MCF 10A (cell line): ENCODE measurements around the gene PPFIBP1. TPM values are rescaled to one million over a fixed set of nuclear protein-coding genes. Genes with fewer than 3 reads are reported as not detected.
"Not testable (repeated sequence)": the region's sequence is repeated elsewhere in the genome, so short reads cannot be mapped to it uniquely, and the experiment has no call there.

Experiments used
- BruUV-seq: library from RNA; stranded (reverse); fragments of 400-500 nt; replicated peaks from 2 replicates; lab custom pipeline; 2021; lab: Mats Ljungman, UMichigan
- CTCF ChIA-PET: fragments of 300-600 bp; sonication (Branson Sonifier 250); formaldehyde crosslinking; extraction: SDS; loops from one replicate; lab custom pipeline; 2021; ENCODE audit warnings: antibody characterized with exemption, inconsistent platforms; lab: Yijun Ruan, JAX
- POLR2A ChIA-PET: fragments of 300-600, 350-650 bp; sonication (Branson Sonifier 250); formaldehyde crosslinking; extraction: SDS; loops from one replicate; lab custom pipeline; 2020; ENCODE audit warnings: antibody characterized with exemption, inconsistent platforms; lab: Yijun Ruan, JAX
- DNase-seq: peaks from one replicate; pipeline ENCODE4 v3.0.0-alpha.2; 2018; ENCODE audit not compliant: unreplicated experiment
- H3K27ac Mint-ChIP-seq: one replicate; pipeline ENCODE4 v1.8.0; 2022; ENCODE audit warnings: mild to moderate bottlenecking, low read depth, mixed read lengths; ENCODE audit not compliant: unreplicated experiment
- H3K27me3 Mint-ChIP-seq: one replicate; pipeline ENCODE4 v1.8.0; 2022; ENCODE audit warnings: mixed read lengths; ENCODE audit not compliant: insufficient read depth, unreplicated experiment
- H3K36me3 Mint-ChIP-seq: one replicate; pipeline ENCODE4 v1.8.0; 2022; ENCODE audit warnings: mild to moderate bottlenecking, moderate library complexity, mixed read lengths; ENCODE audit not compliant: insufficient read depth, unreplicated experiment
- H3K4me1 Mint-ChIP-seq: one replicate; pipeline ENCODE4 v1.8.0; 2022; ENCODE audit warnings: mixed read lengths; ENCODE audit not compliant: insufficient read depth, unreplicated experiment
- H3K4me3 Mint-ChIP-seq: one replicate; pipeline ENCODE4 v1.8.0; 2022; ENCODE audit warnings: mild to moderate bottlenecking, moderate library complexity, mixed read lengths; ENCODE audit not compliant: unreplicated experiment
- H3K9me3 Mint-ChIP-seq: one replicate; pipeline ENCODE4 v1.8.0; 2022; ENCODE audit warnings: mixed read lengths; ENCODE audit not compliant: unreplicated experiment
- intact Hi-C: fragments of 100-400 bp; cut with micrococcal nuclease; formaldehyde crosslinking; loops from 2 replicates; pipeline ENCODE4 v1.14.1; 2022
- total RNA-seq: library from RNA; stranded (reverse); gene quantifications from 2 replicates; pipeline ENCODE4 v1.2.3, GENCODE V29; 2022
- TF ChIP-seq, protein P1 (sequence below): fragments of 200-600 bp; IDR thresholded peaks from one replicate; pipeline ENCODE4 v1.8.0; 2022; ENCODE audit warnings: antibody characterized with exemption, mild to moderate bottlenecking; ENCODE audit not compliant: unreplicated experiment

PPFIBP1 gene
- total RNA-seq, 1 experiment from 2014 or later: 82.6 TPM

DNA sequence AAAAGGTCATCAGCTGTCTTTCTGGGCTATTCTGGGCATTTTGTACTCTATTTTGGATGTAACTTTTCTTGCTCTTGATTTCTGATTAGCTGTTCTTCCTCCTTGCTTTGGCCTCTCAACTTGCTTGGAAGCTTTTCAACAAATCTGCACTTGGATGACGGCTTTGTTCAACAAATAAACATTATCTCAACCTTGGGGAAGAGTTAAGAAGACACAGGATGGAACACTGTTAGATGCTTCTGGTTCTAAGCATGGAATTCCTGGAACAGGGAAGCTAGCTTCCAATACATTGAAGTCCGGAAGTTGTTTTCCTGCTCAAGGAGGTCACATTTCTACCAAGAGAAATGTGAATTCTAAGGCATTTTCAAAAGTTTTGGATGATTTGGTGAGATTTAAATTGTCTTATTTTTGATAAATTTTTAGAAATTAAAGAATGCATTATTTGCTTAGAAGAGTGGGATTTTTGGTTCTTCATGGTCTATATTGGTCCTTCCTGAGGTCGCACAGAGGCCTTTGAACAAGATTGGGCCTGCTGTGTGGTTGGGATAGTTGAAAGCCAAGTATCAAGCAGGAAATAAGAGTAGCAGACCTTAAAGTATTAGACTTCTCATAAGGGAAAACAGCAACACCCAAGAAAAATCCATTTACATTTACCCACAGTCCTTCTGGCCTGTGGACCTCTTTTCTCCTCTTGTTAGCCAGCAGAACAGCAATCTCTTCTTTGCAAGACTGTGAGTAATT is 59.2 kb downstream of the PPFIBP1 start:
- Mint-ChIP-seq H3K4me1 (peaks cover 52% of the 10 kb centered on the region), H3K27me3 (no peaks in the 10 kb centered on the region), H3K9me3 (no peaks in the 10 kb centered on the region), H3K4me3 (no peak overlapping the region), H3K36me3 (peaks cover 4% of the 10 kb centered on the region), H3K27ac (peak overlapping the region; percentile 65)
- intact Hi-C loops: no loop called here
- BruUV-seq: no TSS peak
- ChIA-PET POLR2A (interaction anchor here (0.9 to 1.2 kb wide), 3 partner anchors 10 to 59 kb away, joined by 3 to 5 read pairs (median 4); partner anchors contain the start of gene PPFIBP1), CTCF (interaction anchor here (1.1 kb wide), 1 partner anchor 34 kb away, joined by 3 read pairs; no protein-coding TSS in a partner anchor)
- TF ChIP-seq, protein P1, sequence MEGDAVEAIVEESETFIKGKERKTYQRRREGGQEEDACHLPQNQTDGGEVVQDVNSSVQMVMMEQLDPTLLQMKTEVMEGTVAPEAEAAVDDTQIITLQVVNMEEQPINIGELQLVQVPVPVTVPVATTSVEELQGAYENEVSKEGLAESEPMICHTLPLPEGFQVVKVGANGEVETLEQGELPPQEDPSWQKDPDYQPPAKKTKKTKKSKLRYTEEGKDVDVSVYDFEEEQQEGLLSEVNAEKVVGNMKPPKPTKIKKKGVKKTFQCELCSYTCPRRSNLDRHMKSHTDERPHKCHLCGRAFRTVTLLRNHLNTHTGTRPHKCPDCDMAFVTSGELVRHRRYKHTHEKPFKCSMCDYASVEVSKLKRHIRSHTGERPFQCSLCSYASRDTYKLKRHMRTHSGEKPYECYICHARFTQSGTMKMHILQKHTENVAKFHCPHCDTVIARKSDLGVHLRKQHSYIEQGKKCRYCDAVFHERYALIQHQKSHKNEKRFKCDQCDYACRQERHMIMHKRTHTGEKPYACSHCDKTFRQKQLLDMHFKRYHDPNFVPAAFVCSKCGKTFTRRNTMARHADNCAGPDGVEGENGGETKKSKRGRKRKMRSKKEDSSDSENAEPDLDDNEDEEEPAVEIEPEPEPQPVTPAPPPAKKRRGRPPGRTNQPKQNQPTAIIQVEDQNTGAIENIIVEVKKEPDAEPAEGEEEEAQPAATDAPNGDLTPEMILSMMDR: no peak
- no peak for DNase-seq

- TF ChIP-seq, protein P1: no peak
- no TSS peak for BruUV-seq
- Mint-ChIP-seq H3K36me3 (peaks cover 3% of the 10 kb centered on the region), H3K27ac (peak overlapping the region; percentile 65), H3K4me1 (peaks cover 60% of the 10 kb centered on the region), H3K4me3 (no peak overlapping the region), H3K9me3 (no peaks in the 10 kb centered on the region), H3K27me3 (no peaks in the 10 kb centered on the region)
- DNase-seq: no peak
- intact Hi-C loops: no loop called here
- ChIA-PET POLR2A (no interaction called here), CTCF (no interaction called here)
Observed at GRCh38 chr12:27583981-27584380, 60.0 kb downstream of the PPFIBP1 start.

- CTCF ChIA-PET: interaction anchor here (0.6 kb wide), 1 partner anchor 42 kb away, joined by 4 read pairs; no protein-coding TSS in a partner anchor
- H3K27ac Mint-ChIP-seq: peak overlapping the region; percentile 10
- peaks cover 65% of the 10 kb centered on the region for H3K4me1 Mint-ChIP-seq
- H3K36me3 Mint-ChIP-seq: no peaks in the 10 kb centered on the region
- no peaks in the 10 kb centered on the region for H3K27me3 Mint-ChIP-seq
- no TSS peak for BruUV-seq
- intact Hi-C loops: no loop called here
- H3K4me3 Mint-ChIP-seq: no peak overlapping the region
- TF ChIP-seq, protein P1: no peak
- POLR2A ChIA-PET: interaction anchor here (0.6 to 1.6 kb wide), 3 partner anchors 12 to 61 kb away, joined by 3 to 6 read pairs (median 3); partner anchors contain the start of gene PPFIBP1
- no peaks in the 10 kb centered on the region for H3K9me3 Mint-ChIP-seq
- no peak for DNase-seq
Observed at GRCh38 chr12:27585739-27586265, 61.8 kb downstream of the PPFIBP1 start.

DNA sequence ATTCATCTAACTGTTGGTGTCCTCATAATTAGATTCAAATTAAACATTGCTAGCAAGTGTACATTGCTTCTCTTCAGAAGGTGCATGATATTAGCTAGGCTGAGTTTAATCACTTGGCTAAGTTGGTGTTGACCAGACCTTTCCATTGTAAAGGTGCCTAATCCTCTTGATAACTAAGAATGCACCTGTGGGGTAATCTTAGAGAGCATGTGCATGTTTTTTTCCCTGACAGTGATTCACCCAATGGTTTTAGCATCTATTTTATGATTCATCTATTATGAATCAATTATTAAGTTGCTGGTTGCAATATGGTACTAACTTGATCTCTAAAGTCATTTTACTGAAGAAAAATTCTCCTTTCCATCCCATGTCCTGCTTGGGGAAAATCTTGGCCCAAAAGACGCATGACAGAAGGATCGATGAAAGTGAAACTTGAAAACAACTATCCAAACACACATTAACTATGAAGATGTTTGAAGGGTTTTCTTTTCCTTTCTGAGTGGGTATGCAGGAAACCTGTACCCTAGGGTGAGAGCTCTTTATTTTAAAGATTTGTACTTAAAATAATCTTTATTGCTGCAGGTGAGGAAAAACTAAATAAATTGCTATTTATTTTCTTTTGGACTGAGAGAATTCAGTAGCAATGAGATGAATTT is 64.2 kb downstream of the PPFIBP1 start:
- intact Hi-C loops, BruUV-seq, H3K9me3 Mint-ChIP-seq, CTCF ChIA-PET, DNase-seq, H3K36me3 Mint-ChIP-seq, H3K27me3 Mint-ChIP-seq: not testable (repeated sequence)
- POLR2A ChIA-PET: interaction anchor here (0.9 to 2.9 kb wide), 6 partner anchors 8 to 66 kb away, joined by 3 to 30 read pairs (median 5); partner anchors contain the start of gene PPFIBP1
- Mint-ChIP-seq H3K4me3 (peak overlapping the region; percentile 58), H3K4me1 (peaks cover 65% of the 10 kb centered on the region), H3K27ac (peak overlapping the region; percentile 86)
